Hematopoietic multipotent progenitor cell treated with erythropoietin and hydrocortisone succinate and interleukin-3 and kit ligand, for 6 days (in vitro differentiated cells): Measurements from ENCODE around the gene OR6Q1.
"Not testable (repeated sequence)": the region's sequence is repeated elsewhere in the genome, so short reads cannot be mapped to it uniquely, and the experiment has no call there.

Experiments used
- DNase-seq: peaks from one replicate; pipeline ENCODE4 v3.0.0-alpha.2; 2015

The OR6Q1 gene

GRCh38 chr11:58030653-58031052 is at the start of gene OR6Q1:
OR6Q1 (plus strand) TSS chr11:58030953; CDS start chr11:58030953, 0 bp downstream.
- DNase-seq, result no peak

- no peak for DNase-seq
Measured at GRCh38 chr11:57981536-57981935, 49.2 kb upstream of the OR6Q1 start.

- no peak for DNase-seq
Measured at GRCh38 chr11:57982776-57983175, 48.0 kb upstream of the OR6Q1 start.

- DNase-seq, result no peak
Measured at GRCh38 chr11:57983191-57983590, 47.6 kb upstream of the OR6Q1 start.

GRCh38 chr11:57999523-57999922 is 31.2 kb upstream of the OR6Q1 start:
- DNase-seq, result not testable (repeated sequence)

GRCh38 chr11:58000021-58000420 is 30.7 kb upstream of the OR6Q1 start:
- DNase-seq, result not testable (repeated sequence)

- no peak for DNase-seq
Measured at GRCh38 chr11:58000699-58001098, 30.1 kb upstream of the OR6Q1 start.

GRCh38 chr11:58003036-58003435 is 27.7 kb upstream of the OR6Q1 start:
- no peak for DNase-seq

GRCh38 chr11:58003591-58003990 is 27.2 kb upstream of the OR6Q1 start:
- no peak for DNase-seq

- no peak for DNase-seq
Measured at GRCh38 chr11:58004664-58005063, 26.1 kb upstream of the OR6Q1 start.

- DNase-seq, result no peak
Measured at GRCh38 chr11:58006940-58007339, 23.8 kb upstream of the OR6Q1 start.

GRCh38 chr11:58011771-58012170 is 19.0 kb upstream of the OR6Q1 start:
- no peak for DNase-seq

- no peak for DNase-seq
Measured at GRCh38 chr11:58023435-58023931, 7.3 kb upstream of the OR6Q1 start, which contains the start of gene OR9Q1. OR9Q1 (plus strand) TSS chr11:58023881; CDS start chr11:58179445, 155,564 bp downstream.

- DNase-seq, result no peak
Measured at GRCh38 chr11:58024601-58025091, 6.1 kb upstream of the OR6Q1 start.

- no peak for DNase-seq
Measured at GRCh38 chr11:58027341-58027740, 3.4 kb upstream of the OR6Q1 start.

- DNase-seq, result no peak
Measured at GRCh38 chr11:58028687-58029411, 1.9 kb upstream of the OR6Q1 start.

- no peak for DNase-seq
Measured at GRCh38 chr11:58034471-58034870, 3.7 kb downstream of the OR6Q1 start.

GRCh38 chr11:58039589-58039988 is 8.8 kb downstream of the OR6Q1 start:
- DNase-seq, result no peak

GRCh38 chr11:58043379-58043778 is 12.6 kb downstream of the OR6Q1 start:
- no peak for DNase-seq

GRCh38 chr11:58046231-58046630 is 15.5 kb downstream of the OR6Q1 start:
- no peak for DNase-seq

- no peak for DNase-seq
Measured at GRCh38 chr11:58047818-58048217, 17.1 kb downstream of the OR6Q1 start.

GRCh38 chr11:58055806-58056401 is 25.2 kb downstream of the OR6Q1 start:
- no peak for DNase-seq

- no peak for DNase-seq
Measured at GRCh38 chr11:58057481-58057880, 26.7 kb downstream of the OR6Q1 start.
